ENCODE measurements around the gene CD247.

The CD247 gene

GRCh38 chr1:167430134-167430848 is 88.0 kb downstream of the CD247 start:
- ChIA-PET CTCF (interaction anchor here (1.0 to 1.4 kb wide), 3 partner anchors 11 to 14 kb away, joined by 3 read pairs; no protein-coding TSS in a partner anchor), POLR2A (no interaction called here)
- DNase-seq (ENCODE audit: low read depth, low spot score) = no peak
- no peak for TF ChIP-seq CTCF (IDR thresholded peaks at IDR 0.05; ENCODE audit: insufficient read depth, low read length, missing control alignments)
- no peak overlapping the region for H3K4me3 ChIP-seq (ENCODE audit: low read depth, low read length)

GRCh38 chr1:167429612-167430011 is 88.7 kb downstream of the CD247 start:
- ChIA-PET CTCF (interaction anchor here (1.0 to 1.4 kb wide), 2 partner anchors 12 to 13 kb away, joined by 3 read pairs; no protein-coding TSS in a partner anchor), POLR2A (no interaction called here)
- H3K4me3 ChIP-seq (ENCODE audit: low read depth, low read length) = no peak overlapping the region
- no peak for TF ChIP-seq CTCF (IDR thresholded peaks at IDR 0.05; ENCODE audit: insufficient read depth, low read length, missing control alignments)
- DNase-seq (ENCODE audit: low read depth, low spot score) = no peak

- TF ChIP-seq CTCF (IDR thresholded peaks at IDR 0.05; ENCODE audit: insufficient read depth, low read length, missing control alignments) = no peak
- DNase-seq (ENCODE audit: low read depth, low spot score) = no peak
- no peak overlapping the region for H3K4me3 ChIP-seq (ENCODE audit: low read depth, low read length)
- CTCF ChIA-PET = no interaction called here
- POLR2A ChIA-PET = no interaction called here
These were observed 89.9 kb downstream of the CD247 start for GRCh38 chr1:167428395-167428794.

GRCh38 chr1:167427848-167428247 is 90.5 kb downstream of the CD247 start:
- ChIA-PET CTCF (interaction anchor here (1.4 kb wide), 1 partner anchor 25 kb away, joined by 3 read pairs; no protein-coding TSS in a partner anchor), POLR2A (no interaction called here)
- H3K4me3 ChIP-seq (ENCODE audit: low read depth, low read length) = no peak overlapping the region
- DNase-seq (ENCODE audit: low read depth, low spot score) = no peak
- no peak for TF ChIP-seq CTCF (IDR thresholded peaks at IDR 0.05; ENCODE audit: insufficient read depth, low read length, missing control alignments)

- CTCF ChIA-PET = interaction anchor here (1.4 to 2.5 kb wide), 3 partner anchors 14 to 107 kb away, joined by 3 to 11 read pairs (median 3); no protein-coding TSS in a partner anchor
- no peak for TF ChIP-seq CTCF (IDR thresholded peaks at IDR 0.05; ENCODE audit: insufficient read depth, low read length, missing control alignments)
- no peak overlapping the region for H3K4me3 ChIP-seq (ENCODE audit: low read depth, low read length)
- no peak for DNase-seq (ENCODE audit: low read depth, low spot score)
- POLR2A ChIA-PET = no interaction called here
These were observed 91.6 kb downstream of the CD247 start for GRCh38 chr1:167426716-167427115.

GRCh38 chr1:167425482-167425881 is 92.8 kb downstream of the CD247 start:
- H3K4me3 ChIP-seq (ENCODE audit: low read depth, low read length) = no peak overlapping the region
- no peak for TF ChIP-seq CTCF (IDR thresholded peaks at IDR 0.05; ENCODE audit: insufficient read depth, low read length, missing control alignments)
- no peak for DNase-seq (ENCODE audit: low read depth, low spot score)
- ChIA-PET CTCF (interaction anchor here (1.2 to 2.5 kb wide), 3 partner anchors 15 to 29 kb away, joined by 3 to 11 read pairs (median 4); no protein-coding TSS in a partner anchor), POLR2A (no interaction called here)
